Subcutaneous abdominal adipose tissue (tissue), 5 donors: ENCODE results near the gene HEMK1.

Experiments used
- H3K27ac ChIP-seq: one replicate; pipeline ENCODE4 v1.7.0; 2013; ENCODE audit warnings: low read depth, mild to moderate bottlenecking, inconsistent platforms, low read length, moderate library complexity
- H3K27me3 ChIP-seq, 5 donors: one replicate each; pipeline ENCODE4 v1.7.0; 2013; ENCODE audit warnings: low read length in 5 of 5, inconsistent platforms in 1 of 5; ENCODE audit not compliant: control insufficient read depth in 5 of 5, insufficient read depth in 4 of 5
- H3K36me3 ChIP-seq, 5 donors: one replicate each; pipeline ENCODE4 v1.7.0; 2013; ENCODE audit warnings: low read length in 5 of 5; ENCODE audit not compliant: control insufficient read depth in 5 of 5, insufficient read depth in 5 of 5
- H3K4me1 ChIP-seq, 5 donors: one replicate each; pipeline ENCODE4 v1.7.0; 2013; ENCODE audit warnings: low read length in 5 of 5, mild to moderate bottlenecking in 3 of 5, moderate library complexity in 1 of 5; ENCODE audit not compliant: control insufficient read depth in 5 of 5, insufficient read depth in 5 of 5
- H3K4me3 ChIP-seq, 5 donors: one replicate each; pipeline ENCODE4 v1.7.0; 2013; ENCODE audit warnings: low read length in 5 of 5, low read depth in 1 of 5
- H3K9ac ChIP-seq, 5 donors: one replicate each; pipeline ENCODE4 v1.7.0; 2013; ENCODE audit warnings: low read length in 5 of 5, mild to moderate bottlenecking in 4 of 5, moderate library complexity in 3 of 5
- H3K9me3 ChIP-seq, 5 donors: one replicate each; pipeline ENCODE4 v1.7.0; 2013; ENCODE audit warnings: low read length in 5 of 5; ENCODE audit not compliant: control insufficient read depth in 5 of 5
- donor health status: healthy.
- donor health status: healthy.
- donor health status: healthy.
- donor health status: healthy.
- donor health status: healthy.

The HEMK1 gene

GRCh38 chr3:50612234-50612882, 43.0 kb downstream of the HEMK1 start:
- peak overlapping the region; percentile 80 for H3K27ac ChIP-seq
- no peaks in the 10 kb centered on the region for H3K27me3 ChIP-seq
- no peaks in the 10 kb centered on the region for H3K9me3 ChIP-seq
- H3K4me3 ChIP-seq: peak overlapping the region; percentile 49 to 88 (median 76)
- peak overlapping the region in 4 of 5 donors; percentile 71 to 93 (median 76) for H3K9ac ChIP-seq
- peaks cover 9 to 81% (median 66%) of the 10 kb centered on the region in 5 donors for H3K4me1 ChIP-seq
- H3K36me3 ChIP-seq: peaks cover 0 to 13% (median 10%) of the 10 kb centered on the region in 5 donors

- H3K27me3 ChIP-seq: no peaks in the 10 kb centered on the region
- peaks cover 0 to 5% (median 3%) of the 10 kb centered on the region in 5 donors for H3K36me3 ChIP-seq
- H3K27ac ChIP-seq: no peak overlapping the region
- no peaks in the 10 kb centered on the region for H3K9me3 ChIP-seq
- H3K4me3 ChIP-seq: peak overlapping the region in 3 of 5 donors; percentile 49 to 88 (median 54)
- H3K9ac ChIP-seq: peak overlapping the region in 2 of 5 donors; percentile 79 to 93
- peaks cover 12 to 81% (median 66%) of the 10 kb centered on the region in 5 donors for H3K4me1 ChIP-seq
Measured at GRCh38 chr3:50612970-50613846, 43.9 kb downstream of the HEMK1 start.

GRCh38 chr3:50615190-50615589, 45.9 kb downstream of the HEMK1 start:
- no peak overlapping the region for H3K27ac ChIP-seq
- no peaks in the 10 kb centered on the region for H3K9me3 ChIP-seq
- H3K9ac ChIP-seq: no peak overlapping the region
- peaks cover 0 to 4% (median 0%) of the 10 kb centered on the region in 5 donors for H3K36me3 ChIP-seq
- peaks cover 10 to 75% (median 52%) of the 10 kb centered on the region in 5 donors for H3K4me1 ChIP-seq
- H3K27me3 ChIP-seq: no peaks in the 10 kb centered on the region
- H3K4me3 ChIP-seq: no peak overlapping the region

- no peaks in the 10 kb centered on the region for H3K9me3 ChIP-seq
- peaks cover 0 to 4% (median 0%) of the 10 kb centered on the region in 5 donors for H3K36me3 ChIP-seq
- H3K9ac ChIP-seq: peak overlapping the region; percentile 31 to 82 (median 64)
- H3K4me1 ChIP-seq: peaks cover 4 to 75% (median 43%) of the 10 kb centered on the region in 5 donors
- no peaks in the 10 kb centered on the region for H3K27me3 ChIP-seq
- peak overlapping the region; percentile 69 to 94 (median 76) for H3K4me3 ChIP-seq
- H3K27ac ChIP-seq: peak overlapping the region; percentile 73
Measured at GRCh38 chr3:50616003-50616769, 46.9 kb downstream of the HEMK1 start.

- peak overlapping the region; percentile 69 to 94 (median 76) for H3K4me3 ChIP-seq
- H3K27me3 ChIP-seq: no peaks in the 10 kb centered on the region
- H3K4me1 ChIP-seq: peaks cover 4 to 72% (median 41%) of the 10 kb centered on the region in 5 donors
- no peaks in the 10 kb centered on the region for H3K9me3 ChIP-seq
- H3K9ac ChIP-seq: peak overlapping the region; percentile 31 to 82 (median 64)
- peaks cover 0 to 4% (median 0%) of the 10 kb centered on the region in 5 donors for H3K36me3 ChIP-seq
- peak overlapping the region; percentile 73 for H3K27ac ChIP-seq
Measured at GRCh38 chr3:50616770-50617095, 47.4 kb downstream of the HEMK1 start.

- Histone ChIP-seq H3K27ac (peak within 1 kb of the TSS; percentile 73), H3K9ac (peak within 1 kb of the TSS; percentile 31 to 89 (median 82)), H3K36me3 (peaks cover 0 to 4% (median 0%) of the 10 kb centered on the region in 5 donors), H3K27me3 (no peaks in the 10 kb centered on the region), H3K9me3 (no peaks in the 10 kb centered on the region), H3K4me1 (peaks cover 4 to 69% (median 39%) of the 10 kb centered on the region in 5 donors), H3K4me3 (peak within 1 kb of the TSS; percentile 75 to 94 (median 78))
Measured at GRCh38 chr3:50617096-50617791, 47.9 kb downstream of the HEMK1 start, which contains the start of gene MAPKAPK3. Gene MAPKAPK3 (plus strand): TSS chr3:50617151. CDS start chr3:50617566, 415 bp downstream.

GRCh38 chr3:50617911-50618481, 48.7 kb downstream of the HEMK1 start:
- Histone ChIP-seq H3K4me1 (peaks cover 4 to 62% (median 33%) of the 10 kb centered on the region in 5 donors), H3K27ac (peak overlapping the region; percentile 55), H3K9me3 (no peaks in the 10 kb centered on the region), H3K9ac (peak overlapping the region in 4 of 5 donors; percentile 74 to 89 (median 84)), H3K27me3 (no peaks in the 10 kb centered on the region), H3K4me3 (peak overlapping the region; percentile 67 to 91 (median 77)), H3K36me3 (peaks cover 0 to 8% (median 4%) of the 10 kb centered on the region in 5 donors)

GRCh38 chr3:50620420-50620819, 51.1 kb downstream of the HEMK1 start:
- Histone ChIP-seq H3K4me1 (peaks cover 4 to 59% (median 42%) of the 10 kb centered on the region in 5 donors), H3K27me3 (no peaks in the 10 kb centered on the region), H3K36me3 (peaks cover 0 to 9% (median 4%) of the 10 kb centered on the region in 5 donors), H3K9ac (peak overlapping the region in 1 of 5 donors; percentile 26), H3K4me3 (peak overlapping the region in 1 of 5 donors; percentile 32), H3K9me3 (no peaks in the 10 kb centered on the region), H3K27ac (no peak overlapping the region)

- Histone ChIP-seq H3K4me3 (no peak overlapping the region), H3K9ac (peak overlapping the region in 1 of 5 donors; percentile 26), H3K27me3 (no peaks in the 10 kb centered on the region), H3K9me3 (no peaks in the 10 kb centered on the region), H3K27ac (no peak overlapping the region), H3K4me1 (peaks cover 4 to 59% (median 42%) of the 10 kb centered on the region in 5 donors), H3K36me3 (peaks cover 0 to 9% (median 4%) of the 10 kb centered on the region in 5 donors)
Measured at GRCh38 chr3:50620820-50621219, 51.5 kb downstream of the HEMK1 start.
